AG09309 (cell line): Measurements from ENCODE around the gene PRKCA.
A peak's percentile ranks its signal among the peaks of the same experiment; 100 is the strongest.

Source experiments
- DNase-seq: peaks from one replicate; pipeline ENCODE4 v3.0.0-alpha.2; 2010; ENCODE audit warnings: low read depth
- H3K4me3 ChIP-seq: 2 replicates; pipeline ENCODE4 v1.5.1; 2011; ENCODE audit warnings: mild to moderate bottlenecking, low read depth, low read length, moderate library complexity; ENCODE audit not compliant: control insufficient read depth
- TF ChIP-seq, protein P1 (sequence below): IDR thresholded peaks from 2 replicates; pipeline ENCODE4 v1.5.1; 2011; ENCODE audit warnings: mild to moderate bottlenecking, low read depth, low read length, inconsistent platforms; ENCODE audit not compliant: insufficient read depth, control insufficient read depth; ENCODE audit errors: missing control alignments

The PRKCA gene

GRCh38 chr17:66650544-66650877, 348.1 kb downstream of the PRKCA start:
- H3K4me3 ChIP-seq, result no peak overlapping the region
- TF ChIP-seq, protein P1, sequence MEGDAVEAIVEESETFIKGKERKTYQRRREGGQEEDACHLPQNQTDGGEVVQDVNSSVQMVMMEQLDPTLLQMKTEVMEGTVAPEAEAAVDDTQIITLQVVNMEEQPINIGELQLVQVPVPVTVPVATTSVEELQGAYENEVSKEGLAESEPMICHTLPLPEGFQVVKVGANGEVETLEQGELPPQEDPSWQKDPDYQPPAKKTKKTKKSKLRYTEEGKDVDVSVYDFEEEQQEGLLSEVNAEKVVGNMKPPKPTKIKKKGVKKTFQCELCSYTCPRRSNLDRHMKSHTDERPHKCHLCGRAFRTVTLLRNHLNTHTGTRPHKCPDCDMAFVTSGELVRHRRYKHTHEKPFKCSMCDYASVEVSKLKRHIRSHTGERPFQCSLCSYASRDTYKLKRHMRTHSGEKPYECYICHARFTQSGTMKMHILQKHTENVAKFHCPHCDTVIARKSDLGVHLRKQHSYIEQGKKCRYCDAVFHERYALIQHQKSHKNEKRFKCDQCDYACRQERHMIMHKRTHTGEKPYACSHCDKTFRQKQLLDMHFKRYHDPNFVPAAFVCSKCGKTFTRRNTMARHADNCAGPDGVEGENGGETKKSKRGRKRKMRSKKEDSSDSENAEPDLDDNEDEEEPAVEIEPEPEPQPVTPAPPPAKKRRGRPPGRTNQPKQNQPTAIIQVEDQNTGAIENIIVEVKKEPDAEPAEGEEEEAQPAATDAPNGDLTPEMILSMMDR, result no peak
- DNase-seq, result no peak

GRCh38 chr17:66652840-66653507, 350.6 kb downstream of the PRKCA start:
- no peak overlapping the region for H3K4me3 ChIP-seq
- TF ChIP-seq, protein P1, result no peak
- no peak for DNase-seq

- H3K4me3 ChIP-seq, result no peak overlapping the region
- TF ChIP-seq, protein P1, result no peak
- DNase-seq, result peak; percentile 27
Observed at GRCh38 chr17:66654106-66654740, 351.8 kb downstream of the PRKCA start.

DNA sequence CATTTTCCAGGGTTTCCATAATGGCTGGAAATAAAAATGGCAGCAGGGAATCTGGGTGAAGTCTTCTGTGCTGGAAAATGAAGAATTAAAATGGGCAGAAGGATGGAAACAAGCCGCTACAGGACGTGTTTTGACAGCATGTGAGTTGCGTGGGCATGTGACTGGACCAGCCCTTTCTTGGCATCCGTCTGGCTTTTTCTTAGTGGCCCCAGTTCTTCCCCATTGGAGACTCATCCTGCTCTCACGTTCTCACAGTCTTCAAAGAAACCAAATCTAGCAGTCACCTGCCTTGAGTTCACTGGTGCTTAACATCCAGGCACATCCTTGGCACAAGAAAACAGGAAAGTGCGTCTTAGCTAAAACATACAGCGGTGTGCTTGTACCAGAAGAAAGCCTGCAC, 352.4 kb downstream of the PRKCA start:
- DNase-seq, result no peak
- TF ChIP-seq, protein P1, result no peak
- no peak overlapping the region for H3K4me3 ChIP-seq

DNA sequence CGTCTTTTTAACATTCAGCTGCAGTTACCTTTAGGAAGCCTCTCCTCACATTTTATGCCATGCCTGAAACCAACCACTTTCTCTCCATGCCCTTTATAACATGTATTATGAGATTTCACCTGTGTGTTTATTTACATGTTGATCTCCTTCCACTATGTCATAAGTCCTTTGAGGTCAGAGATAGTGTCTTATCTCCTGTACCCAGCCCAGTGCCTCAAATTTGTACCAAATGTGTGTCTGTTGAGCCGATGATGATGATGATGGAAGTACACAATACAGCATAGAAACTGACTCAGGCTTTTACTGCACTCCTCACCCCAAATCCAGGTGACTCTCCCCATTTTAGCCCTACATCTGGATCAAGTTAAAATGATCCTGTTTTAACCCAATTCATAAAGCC, 353.0 kb downstream of the PRKCA start:
- TF ChIP-seq, protein P1, result no peak
- no peak for DNase-seq

DNA sequence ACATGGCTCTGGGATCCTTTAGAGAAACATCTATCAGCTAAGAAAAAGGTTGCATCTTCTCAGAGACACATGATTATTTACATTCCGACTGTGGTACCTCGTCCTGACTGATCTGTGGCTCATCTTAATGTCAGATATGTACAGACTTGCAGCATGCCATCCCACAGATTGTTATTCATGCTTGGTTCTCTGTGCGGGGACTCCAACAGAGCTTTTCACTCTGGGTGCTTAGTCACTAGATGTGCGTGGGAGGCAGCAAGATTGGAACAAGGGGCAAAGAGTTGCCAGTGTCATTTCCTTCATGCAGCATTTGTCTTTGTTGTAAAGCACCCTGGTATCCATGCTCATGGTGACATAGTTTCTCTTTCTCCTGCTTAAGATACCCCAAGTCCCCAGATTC, 353.4 kb downstream of the PRKCA start:
- no peak overlapping the region for H3K4me3 ChIP-seq
- DNase-seq, result peak; percentile 27
- TF ChIP-seq, protein P1, result no peak

More for the DNA sequence above, 353.0 kb downstream of the PRKCA start:
- no peak overlapping the region for H3K4me3 ChIP-seq
